DND-41 (cell line): Measurements from ENCODE around the gene ABLIM1.

Experiments used
- ATAC-seq: fragments of 200-7000 bp; cut with Tn5 transposase; 3 replicates; pipeline ENCODE4 v1.9.1; 2021; ENCODE audit warnings: low read depth; ENCODE audit not compliant: insufficient read depth
- DNase-seq: peaks from one replicate; pipeline ENCODE4 v3.0.0-alpha.2; 2020
- H2AFZ ChIP-seq: 2 replicates; pipeline ENCODE4 v1.6.0; 2012; ENCODE audit warnings: low read depth, low read length
- H3K27ac ChIP-seq: 2 replicates; pipeline ENCODE4 v1.5.1; 2012; ENCODE audit warnings: low read length, inconsistent platforms
- H3K27me3 ChIP-seq: fragments of 200-600 bp; sonication (generic); 2 replicates; pipeline ENCODE4 v1.6.0; 2012; ENCODE audit warnings: low read length, mild to moderate bottlenecking, inconsistent platforms; ENCODE audit not compliant: insufficient read depth, poor library complexity
- H3K36me3 ChIP-seq: 2 replicates; pipeline ENCODE4 v1.5.1; 2012; ENCODE audit warnings: low read length, inconsistent platforms; ENCODE audit not compliant: insufficient read depth
- H3K4me1 ChIP-seq: 2 replicates; pipeline ENCODE4 v1.5.1; 2012; ENCODE audit warnings: mild to moderate bottlenecking, low read length; ENCODE audit not compliant: insufficient read depth
- H3K4me2 ChIP-seq: 2 replicates; pipeline ENCODE4 v1.6.0; 2012; ENCODE audit warnings: mild to moderate bottlenecking, moderate library complexity, low read length, inconsistent platforms; ENCODE audit not compliant: insufficient read depth
- H3K4me3 ChIP-seq, 2 experiments: fragments of 200-600 bp in 1 of 2; shearing (Covaris generic) in 1 of 2; 2 replicates each; pipeline ENCODE4 v1.5.1; 2012 to 2016; ENCODE audit warnings: inconsistent platforms in 2 of 2, low read length in 2 of 2, mild to moderate bottlenecking in 2 of 2, low read depth in 1 of 2, moderate library complexity in 1 of 2
- H3K79me2 ChIP-seq: 2 replicates; pipeline ENCODE4 v1.6.0; 2012; ENCODE audit warnings: low read length, inconsistent platforms; ENCODE audit not compliant: insufficient read depth
- H3K9ac ChIP-seq: 2 replicates; pipeline ENCODE4 v1.6.0; 2012; ENCODE audit warnings: low read depth, mild to moderate bottlenecking, inconsistent platforms, low read length, moderate library complexity
- H3K9me3 ChIP-seq: 2 replicates; pipeline ENCODE4 v1.5.1; 2012; ENCODE audit warnings: low read length, moderate library complexity, mild to moderate bottlenecking, inconsistent platforms; ENCODE audit not compliant: insufficient read depth, severe bottlenecking
- H4K20me1 ChIP-seq: 2 replicates; pipeline ENCODE4 v1.6.0; 2012; ENCODE audit warnings: low read length; ENCODE audit not compliant: insufficient read depth
- EZH2 ChIP-seq: IDR thresholded peaks from 3 replicates; pipeline ENCODE4 v1.6.1; 2012; ENCODE audit warnings: borderline replicate concordance, low read depth, mild to moderate bottlenecking, moderate library complexity, low read length, inconsistent platforms; ENCODE audit not compliant: severe bottlenecking
- TF ChIP-seq, protein P1 (sequence below): IDR thresholded peaks from 2 replicates; pipeline ENCODE4 v1.5.1; 2012; ENCODE audit warnings: borderline replicate concordance, low read length, moderate library complexity, mild to moderate bottlenecking; ENCODE audit not compliant: poor library complexity, severe bottlenecking; ENCODE audit errors: extremely low read depth

Gene ABLIM1

DNA sequence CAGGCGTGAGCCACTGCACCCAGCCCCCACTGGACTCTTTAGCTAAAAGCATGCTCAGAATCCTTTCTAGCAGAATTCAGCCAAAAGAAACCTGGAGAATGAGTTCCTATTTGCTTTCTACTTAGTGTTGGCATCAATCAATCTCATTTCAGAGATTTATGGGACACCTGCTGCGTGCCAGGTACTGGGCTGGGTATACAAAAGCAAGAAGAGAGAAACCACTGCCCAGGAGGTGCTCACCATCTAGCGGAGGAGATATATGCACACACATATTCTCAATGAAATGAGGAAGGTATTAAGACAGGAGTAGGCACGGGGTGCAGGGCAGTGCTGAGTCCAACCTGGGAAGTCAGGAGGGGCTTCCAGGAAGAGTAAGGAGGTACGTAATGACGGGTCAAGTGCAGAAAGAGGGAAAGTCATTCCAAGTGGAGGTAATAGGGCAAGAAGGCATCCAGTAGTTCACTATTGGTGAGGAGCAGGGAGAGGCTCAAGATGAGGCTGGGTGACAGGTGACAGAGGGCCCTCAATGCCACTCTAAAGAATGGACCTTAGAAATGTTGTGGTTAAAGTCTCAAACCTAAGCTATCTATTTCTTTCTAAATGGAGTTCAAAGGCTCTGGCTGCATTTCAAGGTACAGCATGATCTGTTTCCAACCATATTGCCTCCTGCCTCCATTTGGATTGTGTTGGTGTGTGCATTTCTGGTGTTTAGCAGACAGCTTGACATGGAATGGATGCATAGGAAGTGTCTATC, 22.1 kb downstream of the ABLIM1 start:
- H3K36me3 ChIP-seq, result no peaks in the 10 kb centered on the region
- no peak overlapping the region for H3K4me2 ChIP-seq
- no peaks in the 10 kb centered on the region for H3K4me1 ChIP-seq
- ATAC-seq, result no peak
- no peak overlapping the region for H3K4me3 ChIP-seq
- no peak overlapping the region for H3K27ac ChIP-seq
- no peak overlapping the region for H3K9ac ChIP-seq
- H3K9me3 ChIP-seq, result no peaks in the 10 kb centered on the region
- no peak overlapping the region for H2AFZ ChIP-seq
- TF ChIP-seq, protein P1, sequence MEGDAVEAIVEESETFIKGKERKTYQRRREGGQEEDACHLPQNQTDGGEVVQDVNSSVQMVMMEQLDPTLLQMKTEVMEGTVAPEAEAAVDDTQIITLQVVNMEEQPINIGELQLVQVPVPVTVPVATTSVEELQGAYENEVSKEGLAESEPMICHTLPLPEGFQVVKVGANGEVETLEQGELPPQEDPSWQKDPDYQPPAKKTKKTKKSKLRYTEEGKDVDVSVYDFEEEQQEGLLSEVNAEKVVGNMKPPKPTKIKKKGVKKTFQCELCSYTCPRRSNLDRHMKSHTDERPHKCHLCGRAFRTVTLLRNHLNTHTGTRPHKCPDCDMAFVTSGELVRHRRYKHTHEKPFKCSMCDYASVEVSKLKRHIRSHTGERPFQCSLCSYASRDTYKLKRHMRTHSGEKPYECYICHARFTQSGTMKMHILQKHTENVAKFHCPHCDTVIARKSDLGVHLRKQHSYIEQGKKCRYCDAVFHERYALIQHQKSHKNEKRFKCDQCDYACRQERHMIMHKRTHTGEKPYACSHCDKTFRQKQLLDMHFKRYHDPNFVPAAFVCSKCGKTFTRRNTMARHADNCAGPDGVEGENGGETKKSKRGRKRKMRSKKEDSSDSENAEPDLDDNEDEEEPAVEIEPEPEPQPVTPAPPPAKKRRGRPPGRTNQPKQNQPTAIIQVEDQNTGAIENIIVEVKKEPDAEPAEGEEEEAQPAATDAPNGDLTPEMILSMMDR, result no peak
- TF ChIP-seq EZH2, result no peak
- H4K20me1 ChIP-seq, result no peaks in the 10 kb centered on the region
- DNase-seq, result no peak
- H3K79me2 ChIP-seq, result no peaks in the 10 kb centered on the region
- no peaks in the 10 kb centered on the region for H3K27me3 ChIP-seq

DNA sequence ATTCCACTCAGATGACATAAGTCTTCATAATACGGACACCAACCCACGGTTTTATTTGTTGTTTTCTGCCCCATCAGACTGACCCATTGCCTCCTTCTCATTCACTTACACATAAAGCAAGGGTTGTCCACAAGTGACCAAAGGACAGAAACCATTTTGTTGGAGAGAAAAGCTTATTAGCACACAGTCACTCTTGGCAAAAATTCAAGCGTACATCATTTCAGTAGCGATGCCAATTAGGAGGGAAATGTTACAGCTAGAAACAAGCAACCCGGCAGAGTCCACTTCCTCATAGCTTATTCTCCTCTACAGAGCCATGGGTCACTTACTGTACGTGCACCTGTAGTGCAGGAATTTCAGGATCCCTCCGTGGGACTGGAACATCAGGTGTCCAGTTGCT, 23.0 kb downstream of the ABLIM1 start:
- no peak overlapping the region for H3K4me2 ChIP-seq

DNA sequence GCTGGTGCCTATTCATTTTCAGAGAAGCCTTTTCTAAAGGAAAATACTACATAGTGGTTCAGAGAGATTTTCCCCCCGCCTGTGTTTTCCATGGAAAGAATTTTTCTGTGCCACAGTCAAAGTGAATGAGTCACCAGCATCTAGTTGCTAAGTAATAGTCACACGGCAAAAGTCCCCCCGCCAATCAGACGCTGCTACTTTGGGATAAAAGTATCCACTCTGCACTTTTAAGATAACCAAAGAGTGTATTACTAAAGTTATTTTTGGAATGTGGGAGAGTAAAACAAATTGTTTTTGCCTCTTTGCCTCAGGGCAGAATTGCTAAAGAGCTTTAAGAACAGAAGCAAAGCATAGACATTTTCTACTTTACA, 23.5 kb downstream of the ABLIM1 start:
- no peaks in the 10 kb centered on the region for H3K27me3 ChIP-seq
- no peaks in the 10 kb centered on the region for H4K20me1 ChIP-seq
- no peak overlapping the region for H3K4me3 ChIP-seq
- no peak overlapping the region for H3K27ac ChIP-seq
- no peaks in the 10 kb centered on the region for H3K4me1 ChIP-seq
- no peak overlapping the region for H2AFZ ChIP-seq
- no peaks in the 10 kb centered on the region for H3K36me3 ChIP-seq
- no peaks in the 10 kb centered on the region for H3K9me3 ChIP-seq
- no peaks in the 10 kb centered on the region for H3K79me2 ChIP-seq
- no peak overlapping the region for H3K9ac ChIP-seq
- ATAC-seq (no peak), DNase-seq (no peak)
- no peak for TF ChIP-seq EZH2
- TF ChIP-seq, protein P1, result no peak
- no peak overlapping the region for H3K4me2 ChIP-seq

More for the DNA sequence above, 23.0 kb downstream of the ABLIM1 start:
- no peak overlapping the region for H3K9ac ChIP-seq
- H2AFZ ChIP-seq, result no peak overlapping the region
- no peak for TF ChIP-seq EZH2
- TF ChIP-seq, protein P1, result no peak
- H3K27me3 ChIP-seq, result no peaks in the 10 kb centered on the region
- H3K9me3 ChIP-seq, result no peaks in the 10 kb centered on the region
- ATAC-seq (no peak), DNase-seq (no peak)
- H3K79me2 ChIP-seq, result no peaks in the 10 kb centered on the region
- no peaks in the 10 kb centered on the region for H4K20me1 ChIP-seq
- no peak overlapping the region for H3K4me3 ChIP-seq
- no peak overlapping the region for H3K27ac ChIP-seq
- no peaks in the 10 kb centered on the region for H3K4me1 ChIP-seq
- H3K36me3 ChIP-seq, result no peaks in the 10 kb centered on the region
